OCI-LY7 (cell line): Measurements from ENCODE around the gene NPIPA5.
"Not testable (repeated sequence)": the region's sequence is repeated elsewhere in the genome, so short reads cannot be mapped to it uniquely, and the experiment has no call there.

Source experiments
- CTCF ChIP-seq: fragments of 200-600 bp; sonication (generic); conservative IDR thresholded peaks from 2 replicates; pipeline ENCODE4 v1.5.1; 2014; ENCODE audit warnings: mild to moderate bottlenecking, antibody characterized with exemption, low read length, moderate library complexity, mixed read lengths
- EZH2phosphoT487 ChIP-seq: fragments of 200-600 bp; sonication (generic); IDR thresholded peaks from 2 replicates; pipeline ENCODE4 v1.6.1; 2018; ENCODE audit warnings: low read depth, borderline replicate concordance, mild to moderate bottlenecking, mixed run types, antibody characterized with exemption, low read length, moderate library complexity, mixed read lengths

GRCh38 chr16:15404091-15404490 is 26.0 kb upstream of the NPIPA5 start:
- not testable (repeated sequence) for TF ChIP-seq EZH2phosphoT487, CTCF
